Measurements from ENCODE around the gene PFDN6. TPM values are rescaled to one million over a fixed set of nuclear protein-coding genes. Genes with fewer than 3 reads are reported as not detected.

PFDN6 gene
- total and polyA plus RNA-seq, 9 of the 15 experiments (the other 6 are each of a cell fraction or from before 2014, with no cell fraction given), result 6.8 to 475 (median 216) TPM

DNA sequence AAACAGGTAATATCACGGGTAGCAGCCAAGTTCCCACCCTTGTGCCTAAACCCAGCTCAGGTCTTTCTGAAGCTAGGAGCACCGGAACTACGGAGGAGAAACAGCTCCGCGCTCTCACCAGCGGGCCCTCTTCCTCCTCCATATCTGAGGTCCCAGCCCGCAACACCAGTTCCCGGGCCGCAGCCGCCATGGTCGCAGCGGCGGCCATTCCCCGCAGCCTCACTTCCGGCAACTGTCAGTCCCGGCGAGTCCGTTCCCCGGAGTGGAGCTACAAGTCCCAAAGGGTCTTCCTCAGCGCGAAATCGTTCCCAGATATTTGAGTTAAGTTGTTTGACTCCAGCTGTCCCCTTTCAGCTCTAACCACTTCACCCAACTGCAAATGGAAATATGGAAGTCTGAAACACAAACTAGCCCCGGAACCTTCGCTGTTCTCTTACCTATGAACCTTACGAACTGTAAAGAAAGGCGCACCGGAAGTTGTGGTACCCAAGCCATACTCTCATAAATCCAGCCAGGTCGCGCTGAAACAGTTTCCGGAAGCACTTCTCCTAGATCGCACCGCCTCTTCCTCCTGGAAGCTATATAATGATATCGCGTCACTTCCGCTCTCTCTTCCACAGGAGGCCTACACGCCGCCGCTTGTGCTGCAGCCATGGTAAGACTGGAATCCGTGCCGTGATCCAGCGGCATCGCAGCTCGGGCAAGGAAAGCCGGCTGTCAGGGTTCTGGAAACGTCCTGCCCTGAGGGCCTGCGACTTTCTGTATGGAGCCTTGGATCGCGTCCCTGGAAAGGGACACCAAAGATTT lies 17.7 kb upstream of the PFDN6 start, which contains the start of the genes RPS18 and VPS52 (continued):
- TF ChIP-seq POLR2H (tag; IDR thresholded peaks at IDR 0.05; ENCODE audit: low read depth), result peak; percentile 98
- peak; percentile 53 for TF ChIP-seq NCOR1 (IDR thresholded peaks at IDR 0.05)

DNA sequence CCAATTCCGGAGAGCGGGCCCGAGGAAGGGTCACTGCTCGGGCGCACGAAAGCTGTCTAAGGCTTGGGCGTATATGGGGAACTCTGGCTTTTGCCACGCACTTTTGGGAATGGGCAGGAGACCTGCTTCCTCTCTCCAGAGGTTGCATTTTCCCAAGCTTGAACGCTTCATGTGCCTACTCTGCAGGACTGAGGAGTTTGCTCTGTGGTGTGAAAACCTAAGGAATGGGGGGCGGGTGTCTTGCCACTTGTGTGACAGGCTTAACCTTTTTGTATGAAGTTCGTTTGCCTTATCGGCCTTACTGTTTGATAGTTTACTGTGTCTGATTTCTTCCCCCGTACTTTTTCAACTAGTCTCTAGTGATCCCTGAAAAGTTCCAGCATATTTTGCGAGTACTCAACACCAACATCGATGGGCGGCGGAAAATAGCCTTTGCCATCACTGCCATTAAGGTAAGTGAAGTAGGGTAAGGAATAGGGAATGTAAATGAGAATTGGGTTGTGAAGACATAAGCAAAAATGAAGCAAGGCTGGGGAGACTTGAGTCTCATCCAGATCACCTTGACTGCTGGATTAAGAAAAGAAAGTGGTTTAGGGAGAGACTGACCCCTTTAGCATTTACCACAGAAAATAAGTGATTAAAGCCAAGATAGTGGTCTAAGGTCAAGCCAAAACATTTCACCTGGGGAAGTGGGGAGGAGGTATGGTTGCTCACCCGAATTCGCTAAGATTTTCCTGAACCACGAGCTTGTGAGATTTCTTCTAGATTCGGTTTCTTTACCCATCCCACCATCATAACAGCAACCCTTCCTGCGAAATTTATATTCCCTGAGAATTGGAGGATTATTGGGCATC lies 16.9 kb upstream of the PFDN6 start:
- ChIA-PET CTCF (ENCODE audit: low intra/inter-chr PET ratio) (no interaction called here), POLR2A (interaction anchor here (0.5 to 3.2 kb wide), 42 partner anchors 9 to 1758 kb away, joined by 3 to 47 read pairs (median 4); partner anchors contain the start of genes HSD17B8, HSPA1B, KIFC1 and PFDN6)
- H3K4me3 ChIP-seq, result peak overlapping the region; percentile 93
- H3K4me1 ChIP-seq (replicated peaks in 1 of 2; ENCODE audit: control insufficient read depth in 2 of 2, insufficient read depth in 2 of 2, low read length in 2 of 2), result peaks cover 19 to 38% of the 10 kb centered on the region in 2 experiments
- H3K79me2 ChIP-seq (ENCODE audit: control insufficient read depth, insufficient read depth, low read length), result peaks cover 68% of the 10 kb centered on the region
- in situ Hi-C loops (cut with MboI), result loop anchor here (10.0 kb wide), 1 partner anchor 132 kb away; no protein-coding TSS in a partner anchor
- no peaks in the 10 kb centered on the region for H3K9me3 ChIP-seq (replicated peaks; ENCODE audit: control insufficient read depth, insufficient read depth, low read depth, low read length)
- H4K20me1 ChIP-seq (replicated peaks; ENCODE audit: control insufficient read depth, insufficient read depth, low read length), result peaks cover 42% of the 10 kb centered on the region
- H3K4me2 ChIP-seq (ENCODE audit: insufficient read depth, low read length), result peak overlapping the region; percentile 99
- H3K36me3 ChIP-seq (ENCODE audit: control insufficient read depth, insufficient read depth, low read length), result peaks cover 76% of the 10 kb centered on the region
- ATAC-seq, result peak; percentile 27
- intact Hi-C loops (cut with micrococcal nuclease), result loop anchor here (1.0 to 10.0 kb wide), 2 partner anchors 45 to 302 kb away; partner anchors contain the start of gene ZBTB22
- no peaks in the 10 kb centered on the region; a peak in 1 of 5 replicates for H3K27me3 ChIP-seq (ENCODE audit: control insufficient read depth in 2 of 2, insufficient read depth in 2 of 2, low read length in 2 of 2)
- TSS peak; percentile 66 for BruUV-seq (replicated peaks)
- peak overlapping the region; percentile 92 to 100 for H3K9ac ChIP-seq (ENCODE audit: insufficient read depth in 1 of 2, low read depth in 2 of 2, low read length in 2 of 2)
- WGBS (ENCODE audit: insufficient coverage, low coverage, missing lambda C conversion rate), result 0% methylated on average over 22 of the region's 22 CpGs
- no peaks in the 10 kb centered on the region for H3K9me1 ChIP-seq (ENCODE audit: control insufficient read depth, insufficient read depth, low read length)
- FAIRE-seq, result no peak
- peak overlapping the region; percentile 42 for H2AFZ ChIP-seq (ENCODE audit: low read depth, low read length)
- peak in 2 of 4 experiments; percentile 40 to 45 for DNase-seq (ENCODE audit: extremely low read depth in 1 of 4, low spot score in 3 of 4)
- peak overlapping the region; percentile 98 for H3K27ac ChIP-seq (ENCODE audit: extremely low read depth, low read depth, low read length)
- TF ChIP-seq ILK (tag; IDR thresholded peaks at IDR 0.05; ENCODE audit: borderline replicate concordance, low read depth) (no peak), HMG20A (CRISPR knock-in tag; conservative IDR thresholded peaks at IDR 0.05) (no peak), TEAD4 (IDR thresholded peaks at IDR 0.05; ENCODE audit: low read length) (no peak), TEAD4 (CRISPR knock-in tag; IDR thresholded peaks at IDR 0.05; ENCODE audit: borderline replicate concordance) (no peak), CBFA2T2 (conservative IDR thresholded peaks at IDR 0.05) (no peak), BCOR (IDR thresholded peaks at IDR 0.05) (no peak), SNIP1 (IDR thresholded peaks at IDR 0.05; ENCODE audit: low read depth) (no peak), ZNF436 (CRISPR knock-in tag; IDR thresholded peaks at IDR 0.05) (no peak), ZNF507 (tag; conservative IDR thresholded peaks at IDR 0.05) (no peak), RFX7 (CRISPR knock-in tag; IDR thresholded peaks at IDR 0.05) (0 out of 2 replicates have a peak, but pooled peaks have one; percentile 15), RFX5 (IDR thresholded peaks at IDR 0.05; ENCODE audit: low read depth, low read length) (no peak), PRPF4 (IDR thresholded peaks at IDR 0.05; ENCODE audit: insufficient read depth, low read depth, low read length, poor library complexity, severe bottlenecking) (no peak), TAF1 (IDR thresholded peaks at IDR 0.05; ENCODE audit: control insufficient read depth, extremely low read depth, insufficient read depth, low read length, severe bottlenecking) (no peak)
- TF ChIP-seq, protein P1, sequence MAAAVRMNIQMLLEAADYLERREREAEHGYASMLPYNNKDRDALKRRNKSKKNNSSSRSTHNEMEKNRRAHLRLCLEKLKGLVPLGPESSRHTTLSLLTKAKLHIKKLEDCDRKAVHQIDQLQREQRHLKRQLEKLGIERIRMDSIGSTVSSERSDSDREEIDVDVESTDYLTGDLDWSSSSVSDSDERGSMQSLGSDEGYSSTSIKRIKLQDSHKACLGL (CRISPR knock-in tag; IDR thresholded peaks at IDR 0.05; ENCODE audit: borderline replicate concordance, poor library complexity, severe bottlenecking), result no peak
- TF ChIP-seq, protein P2, sequence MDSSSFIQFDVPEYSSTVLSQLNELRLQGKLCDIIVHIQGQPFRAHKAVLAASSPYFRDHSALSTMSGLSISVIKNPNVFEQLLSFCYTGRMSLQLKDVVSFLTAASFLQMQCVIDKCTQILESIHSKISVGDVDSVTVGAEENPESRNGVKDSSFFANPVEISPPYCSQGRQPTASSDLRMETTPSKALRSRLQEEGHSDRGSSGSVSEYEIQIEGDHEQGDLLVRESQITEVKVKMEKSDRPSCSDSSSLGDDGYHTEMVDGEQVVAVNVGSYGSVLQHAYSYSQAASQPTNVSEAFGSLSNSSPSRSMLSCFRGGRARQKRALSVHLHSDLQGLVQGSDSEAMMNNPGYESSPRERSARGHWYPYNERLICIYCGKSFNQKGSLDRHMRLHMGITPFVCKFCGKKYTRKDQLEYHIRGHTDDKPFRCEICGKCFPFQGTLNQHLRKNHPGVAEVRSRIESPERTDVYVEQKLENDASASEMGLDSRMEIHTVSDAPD (CRISPR knock-in tag; IDR thresholded peaks at IDR 0.05), result no peak

Measured in K562 (cell line).